HepG2 (cell line): ENCODE data around the gene NEDD4L. TPM values are rescaled to one million over a fixed set of nuclear protein-coding genes. Genes with fewer than 3 reads are reported as not detected.

Experiments used
- CENPX ChIP-seq: sonication (generic); formaldehyde crosslinking; IDR thresholded peaks from 2 replicates; pipeline ENCODE4 v1.9.0; 2021; ENCODE audit warnings: mild to moderate bottlenecking, missing genetic modification reagents, moderate library complexity
- NFYB ChIP-seq: sonication (generic); formaldehyde crosslinking; IDR thresholded peaks from 2 replicates; pipeline ENCODE4 v1.4.0; 2020; ENCODE audit warnings: missing genetic modification reagents
- SALL1 ChIP-seq: sonication (generic); formaldehyde crosslinking; IDR thresholded peaks from 2 replicates; pipeline ENCODE4 v1.8.0; 2022; ENCODE audit warnings: mild to moderate bottlenecking, missing genetic modification reagents
- TEAD3 ChIP-seq: optimal IDR thresholded peaks from 2 replicates; pipeline ENCODE3; 2016; ENCODE audit warnings: borderline replicate concordance
- ZNF136 ChIP-seq: sonication (generic); formaldehyde crosslinking; IDR thresholded peaks from 2 replicates; pipeline ENCODE4 v1.8.1; 2022; ENCODE audit warnings: low read depth, mild to moderate bottlenecking, moderate library complexity, missing genetic modification reagents
- ZNF496 ChIP-seq: sonication (generic); formaldehyde crosslinking; IDR thresholded peaks from 2 replicates; pipeline ENCODE4 v1.8.1; 2023; ENCODE audit warnings: mild to moderate bottlenecking, moderate library complexity, missing genetic modification reagents; ENCODE audit not compliant: insufficient replicate concordance
- ZNF790 ChIP-seq: sonication (generic); formaldehyde crosslinking; IDR thresholded peaks from 2 replicates; pipeline ENCODE4 v1.8.0; 2022; ENCODE audit warnings: missing genetic modification reagents, mild to moderate bottlenecking, borderline replicate concordance
- polyA plus RNA-seq, 8 experiments: library from polyadenylated mRNA; depleted of rRNA in 3 of 8; stranded (reverse) in 7 of 8; unstranded in 1 of 8; fragments of >200 nt; fragmentation: Illumina TruSeq in 4 of 8; extraction: Trizol in 4 of 8; gene quantifications; 2 replicates each; pipeline versions ENCODE4 v1.2.1 to v1.2.3, GENCODE V29; 2011 to 2016; ENCODE audit warnings: low read depth in 4 of 8, missing spikeins in 1 of 8, mixed read lengths in 1 of 8; ENCODE audit not compliant: insufficient read depth in 1 of 8
- total RNA-seq, 5 experiments: library from RNA; depleted of rRNA; stranded (reverse); fragments of >200 nt; fragmentation: Illumina TruSeq; extraction: Trizol; gene quantifications; 2 replicates each; pipeline ENCODE4 v1.2.3, GENCODE V29; 2016; ENCODE audit warnings: low read depth in 1 of 5
- TF ChIP-seq, protein P1 (sequence below), 2 experiments: fragments of 450-650 bp in 1 of 2; sonication (generic) in 1 of 2; formaldehyde crosslinking in 1 of 2; IDR thresholded peaks; 2 replicates each; pipeline versions ENCODE4 v1.6.1 to v1.8.0; 2016 to 2022; ENCODE audit warnings: antibody characterized with exemption in 1 of 2, mild to moderate bottlenecking in 1 of 2, missing genetic modification reagents in 1 of 2
- TF ChIP-seq, protein P2 (sequence below): sonication (generic); formaldehyde crosslinking; IDR thresholded peaks from 2 replicates; pipeline ENCODE4 v1.5.0; 2020; ENCODE audit warnings: missing genetic modification reagents
- TF ChIP-seq, protein P3 (sequence below): IDR thresholded peaks from 2 replicates; pipeline ENCODE4 v1.6.1; 2012; ENCODE audit warnings: low read length, improper control_type of control experiment
- TF ChIP-seq, protein P4 (sequence below): sonication (generic); formaldehyde crosslinking; IDR thresholded peaks from 2 replicates; pipeline ENCODE4 v1.8.0; 2022; ENCODE audit warnings: missing genetic modification reagents, mild to moderate bottlenecking, borderline replicate concordance

NEDD4L gene
- total and polyA plus RNA-seq, 2 of the 13 experiments (the other 11 are each of a cell fraction or from before 2014, with no cell fraction given) = 168 to 390 TPM

DNA sequence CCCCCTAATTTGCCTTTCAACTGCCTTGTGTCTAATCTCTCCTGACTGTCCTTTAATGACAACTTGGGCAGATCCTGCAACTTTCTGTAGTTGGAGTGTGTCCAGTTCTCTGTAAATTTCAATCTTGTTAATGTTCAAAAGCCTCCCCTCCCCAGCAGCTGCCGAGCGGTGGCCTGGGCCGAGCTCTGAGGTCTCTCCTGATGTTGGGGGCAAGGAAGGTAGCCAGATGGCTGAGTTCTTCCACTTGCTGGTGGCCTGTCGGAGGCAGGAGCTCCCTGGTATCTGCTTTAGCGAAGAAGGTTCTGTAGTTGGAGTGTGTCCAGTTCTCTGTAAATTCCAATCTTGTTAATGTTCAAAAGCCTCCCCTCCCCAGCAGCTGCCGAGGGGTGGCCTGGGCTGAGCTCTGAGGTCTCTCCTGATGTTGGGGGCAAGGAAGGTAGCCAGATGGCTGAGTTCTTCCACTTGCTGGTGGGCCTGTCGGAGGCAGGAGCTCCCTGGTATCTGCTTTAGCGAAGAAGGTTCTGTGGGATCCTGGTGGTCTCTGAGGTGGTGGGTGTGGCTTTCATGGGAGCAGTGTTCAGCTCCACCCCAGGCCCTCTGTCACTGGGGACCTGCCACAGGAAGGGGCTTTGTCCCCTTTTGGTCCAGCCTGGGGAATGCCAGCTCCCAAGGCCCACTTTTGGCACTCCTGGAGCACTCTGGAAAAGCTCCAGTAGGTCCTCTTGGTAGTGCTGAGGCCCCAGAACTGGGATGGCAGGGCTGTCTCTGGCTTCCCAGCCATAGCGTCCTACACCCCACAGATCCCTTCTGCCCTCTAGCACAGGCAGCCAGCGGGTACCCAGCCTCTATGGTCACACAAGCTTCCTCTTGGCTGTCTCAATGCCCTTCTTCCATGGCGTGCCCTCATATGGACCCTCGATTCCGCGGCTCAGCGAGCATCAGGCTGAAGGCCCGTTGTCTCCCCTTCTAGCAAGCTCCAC, 373.0 kb downstream of the NEDD4L start (continued):
- TF ChIP-seq, protein P1, sequence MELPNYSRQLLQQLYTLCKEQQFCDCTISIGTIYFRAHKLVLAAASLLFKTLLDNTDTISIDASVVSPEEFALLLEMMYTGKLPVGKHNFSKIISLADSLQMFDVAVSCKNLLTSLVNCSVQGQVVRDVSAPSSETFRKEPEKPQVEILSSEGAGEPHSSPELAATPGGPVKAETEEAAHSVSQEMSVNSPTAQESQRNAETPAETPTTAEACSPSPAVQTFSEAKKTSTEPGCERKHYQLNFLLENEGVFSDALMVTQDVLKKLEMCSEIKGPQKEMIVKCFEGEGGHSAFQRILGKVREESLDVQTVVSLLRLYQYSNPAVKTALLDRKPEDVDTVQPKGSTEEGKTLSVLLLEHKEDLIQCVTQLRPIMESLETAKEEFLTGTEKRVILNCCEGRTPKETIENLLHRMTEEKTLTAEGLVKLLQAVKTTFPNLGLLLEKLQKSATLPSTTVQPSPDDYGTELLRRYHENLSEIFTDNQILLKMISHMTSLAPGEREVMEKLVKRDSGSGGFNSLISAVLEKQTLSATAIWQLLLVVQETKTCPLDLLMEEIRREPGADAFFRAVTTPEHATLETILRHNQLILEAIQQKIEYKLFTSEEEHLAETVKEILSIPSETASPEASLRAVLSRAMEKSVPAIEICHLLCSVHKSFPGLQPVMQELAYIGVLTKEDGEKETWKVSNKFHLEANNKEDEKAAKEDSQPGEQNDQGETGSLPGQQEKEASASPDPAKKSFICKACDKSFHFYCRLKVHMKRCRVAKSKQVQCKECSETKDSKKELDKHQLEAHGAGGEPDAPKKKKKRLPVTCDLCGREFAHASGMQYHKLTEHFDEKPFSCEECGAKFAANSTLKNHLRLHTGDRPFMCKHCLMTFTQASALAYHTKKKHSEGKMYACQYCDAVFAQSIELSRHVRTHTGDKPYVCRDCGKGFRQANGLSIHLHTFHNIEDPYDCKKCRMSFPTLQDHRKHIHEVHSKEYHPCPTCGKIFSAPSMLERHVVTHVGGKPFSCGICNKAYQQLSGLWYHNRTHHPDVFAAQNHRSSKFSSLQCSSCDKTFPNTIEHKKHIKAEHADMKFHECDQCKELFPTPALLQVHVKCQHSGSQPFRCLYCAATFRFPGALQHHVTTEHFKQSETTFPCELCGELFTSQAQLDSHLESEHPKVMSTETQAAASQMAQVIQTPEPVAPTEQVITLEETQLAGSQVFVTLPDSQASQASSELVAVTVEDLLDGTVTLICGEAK (IDR thresholded peaks at IDR 0.05) = no peak
- TF ChIP-seq, protein P1 (CRISPR knock-in tag; IDR thresholded peaks at IDR 0.05) = no peak
- TF ChIP-seq, protein P2, sequence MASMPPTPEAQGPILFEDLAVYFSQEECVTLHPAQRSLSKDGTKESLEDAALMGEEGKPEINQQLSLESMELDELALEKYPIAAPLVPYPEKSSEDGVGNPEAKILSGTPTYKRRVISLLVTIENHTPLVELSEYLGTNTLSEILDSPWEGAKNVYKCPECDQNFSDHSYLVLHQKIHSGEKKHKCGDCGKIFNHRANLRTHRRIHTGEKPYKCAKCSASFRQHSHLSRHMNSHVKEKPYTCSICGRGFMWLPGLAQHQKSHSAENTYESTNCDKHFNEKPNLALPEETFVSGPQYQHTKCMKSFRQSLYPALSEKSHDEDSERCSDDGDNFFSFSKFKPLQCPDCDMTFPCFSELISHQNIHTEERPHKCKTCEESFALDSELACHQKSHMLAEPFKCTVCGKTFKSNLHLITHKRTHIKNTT (CRISPR knock-in tag) = no peak
- TF ChIP-seq ZNF790 (CRISPR knock-in tag) (no peak), NFYB (CRISPR knock-in tag) (no peak), ZNF136 (no peak), CENPX (CRISPR knock-in tag) (no peak), SALL1 (no peak; the same call in 1 of the 2 replicates), TEAD3 (CRISPR knock-in tag) (no peak), ZNF496 (no peak)
- TF ChIP-seq, protein P3, sequence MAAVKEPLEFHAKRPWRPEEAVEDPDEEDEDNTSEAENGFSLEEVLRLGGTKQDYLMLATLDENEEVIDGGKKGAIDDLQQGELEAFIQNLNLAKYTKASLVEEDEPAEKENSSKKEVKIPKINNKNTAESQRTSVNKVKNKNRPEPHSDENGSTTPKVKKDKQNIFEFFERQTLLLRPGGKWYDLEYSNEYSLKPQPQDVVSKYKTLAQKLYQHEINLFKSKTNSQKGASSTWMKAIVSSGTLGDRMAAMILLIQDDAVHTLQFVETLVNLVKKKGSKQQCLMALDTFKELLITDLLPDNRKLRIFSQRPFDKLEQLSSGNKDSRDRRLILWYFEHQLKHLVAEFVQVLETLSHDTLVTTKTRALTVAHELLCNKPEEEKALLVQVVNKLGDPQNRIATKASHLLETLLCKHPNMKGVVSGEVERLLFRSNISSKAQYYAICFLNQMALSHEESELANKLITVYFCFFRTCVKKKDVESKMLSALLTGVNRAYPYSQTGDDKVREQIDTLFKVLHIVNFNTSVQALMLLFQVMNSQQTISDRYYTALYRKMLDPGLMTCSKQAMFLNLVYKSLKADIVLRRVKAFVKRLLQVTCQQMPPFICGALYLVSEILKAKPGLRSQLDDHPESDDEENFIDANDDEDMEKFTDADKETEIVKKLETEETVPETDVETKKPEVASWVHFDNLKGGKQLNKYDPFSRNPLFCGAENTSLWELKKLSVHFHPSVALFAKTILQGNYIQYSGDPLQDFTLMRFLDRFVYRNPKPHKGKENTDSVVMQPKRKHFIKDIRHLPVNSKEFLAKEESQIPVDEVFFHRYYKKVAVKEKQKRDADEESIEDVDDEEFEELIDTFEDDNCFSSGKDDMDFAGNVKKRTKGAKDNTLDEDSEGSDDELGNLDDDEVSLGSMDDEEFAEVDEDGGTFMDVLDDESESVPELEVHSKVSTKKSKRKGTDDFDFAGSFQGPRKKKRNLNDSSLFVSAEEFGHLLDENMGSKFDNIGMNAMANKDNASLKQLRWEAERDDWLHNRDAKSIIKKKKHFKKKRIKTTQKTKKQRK = no peak
- TF ChIP-seq, protein P4, sequence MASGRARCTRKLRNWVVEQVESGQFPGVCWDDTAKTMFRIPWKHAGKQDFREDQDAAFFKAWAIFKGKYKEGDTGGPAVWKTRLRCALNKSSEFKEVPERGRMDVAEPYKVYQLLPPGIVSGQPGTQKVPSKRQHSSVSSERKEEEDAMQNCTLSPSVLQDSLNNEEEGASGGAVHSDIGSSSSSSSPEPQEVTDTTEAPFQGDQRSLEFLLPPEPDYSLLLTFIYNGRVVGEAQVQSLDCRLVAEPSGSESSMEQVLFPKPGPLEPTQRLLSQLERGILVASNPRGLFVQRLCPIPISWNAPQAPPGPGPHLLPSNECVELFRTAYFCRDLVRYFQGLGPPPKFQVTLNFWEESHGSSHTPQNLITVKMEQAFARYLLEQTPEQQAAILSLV (CRISPR knock-in tag) = 0 out of 2 replicates have a peak, but pooled peaks have one; percentile 32
